ENCODE measurements around the gene KRT76. TPM values are rescaled to one million over a fixed set of nuclear protein-coding genes. Genes with fewer than 3 reads are reported as not detected.

KRT76 gene
- total RNA-seq, 1 donor from 2014 or later: not detected

DNA sequence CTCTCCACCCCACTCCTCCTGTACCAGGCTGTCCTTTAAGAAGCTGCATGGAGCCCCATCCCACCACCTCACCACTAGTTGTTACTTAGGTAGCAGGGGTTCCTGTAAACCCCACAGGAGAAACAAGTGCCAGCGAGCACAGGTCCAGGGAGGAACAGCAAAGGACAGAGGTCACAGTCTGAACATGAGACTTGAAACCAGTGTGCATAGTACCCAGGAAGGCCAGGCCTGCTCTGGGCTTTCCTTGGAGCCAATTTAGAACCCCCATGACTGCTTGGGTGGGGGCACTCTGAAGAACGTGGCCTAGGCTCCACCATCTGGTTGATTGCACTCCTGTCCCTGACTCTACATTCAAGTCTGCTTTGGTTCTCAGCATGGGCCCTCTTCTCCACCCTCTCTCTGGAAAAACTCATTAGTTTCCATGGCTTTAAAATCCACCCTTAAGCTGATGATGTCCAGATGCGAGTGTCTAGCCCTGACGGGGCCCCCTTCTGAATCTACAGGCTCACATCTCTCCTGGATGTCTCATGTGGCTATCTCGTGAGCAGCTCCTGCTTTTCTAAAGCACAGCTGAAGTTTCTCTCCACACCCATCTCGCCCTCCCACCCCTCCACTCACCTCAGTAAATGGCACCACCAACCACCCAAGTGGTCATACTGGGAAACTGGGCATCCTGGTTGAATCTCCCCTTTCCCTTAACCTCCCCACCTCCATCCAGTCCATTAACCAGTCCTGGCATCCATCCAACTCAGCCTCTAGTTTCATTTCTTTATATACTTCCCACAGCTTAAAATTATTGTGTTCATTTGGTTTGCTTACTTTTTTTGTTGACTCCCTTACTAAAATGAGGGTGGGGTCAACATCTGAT, 10.4 kb upstream of the KRT76 start:
- DNase-seq (ENCODE audit: low spot score in 2 of 2) (no peak), FAIRE-seq (no peak)

- DNase-seq (ENCODE audit: low spot score in 2 of 2) (no peak), FAIRE-seq (no peak)
Measured at GRCh38 chr12:52784909-52785308, 7.8 kb upstream of the KRT76 start.

GRCh38 chr12:52783563-52784316, 6.6 kb upstream of the KRT76 start:
- FAIRE-seq (no peak), DNase-seq (ENCODE audit: low spot score in 2 of 2) (no peak)

DNA sequence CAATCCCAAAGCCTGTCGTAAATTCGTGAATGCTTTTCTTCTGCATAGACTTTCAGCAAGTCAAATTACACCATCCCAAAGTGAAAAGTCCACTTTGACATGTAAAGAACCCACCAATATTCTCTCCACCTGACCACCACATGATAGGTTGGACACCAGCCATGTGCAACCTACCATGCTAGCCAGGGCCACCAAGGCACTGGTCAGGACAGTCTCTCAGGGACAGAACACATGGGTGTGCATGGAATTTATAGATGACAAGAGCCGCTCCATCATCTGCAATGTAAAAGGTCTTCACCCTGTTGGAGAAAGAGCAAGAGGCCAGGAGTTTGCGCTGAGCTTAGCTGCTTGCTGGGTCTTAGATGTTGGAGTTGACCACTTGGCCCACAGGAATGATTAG, 5.4 kb upstream of the KRT76 start:
- no peak for DNase-seq (ENCODE audit: low spot score in 2 of 2)
- FAIRE-seq: no peak

- DNase-seq (ENCODE audit: low spot score in 2 of 2) (no peak), FAIRE-seq (no peak)
Measured at GRCh38 chr12:52781399-52782082, 4.4 kb upstream of the KRT76 start.

- DNase-seq (ENCODE audit: low spot score in 2 of 2) (no peak), FAIRE-seq (no peak)
Measured at GRCh38 chr12:52779914-52780313, 2.8 kb upstream of the KRT76 start.

DNA sequence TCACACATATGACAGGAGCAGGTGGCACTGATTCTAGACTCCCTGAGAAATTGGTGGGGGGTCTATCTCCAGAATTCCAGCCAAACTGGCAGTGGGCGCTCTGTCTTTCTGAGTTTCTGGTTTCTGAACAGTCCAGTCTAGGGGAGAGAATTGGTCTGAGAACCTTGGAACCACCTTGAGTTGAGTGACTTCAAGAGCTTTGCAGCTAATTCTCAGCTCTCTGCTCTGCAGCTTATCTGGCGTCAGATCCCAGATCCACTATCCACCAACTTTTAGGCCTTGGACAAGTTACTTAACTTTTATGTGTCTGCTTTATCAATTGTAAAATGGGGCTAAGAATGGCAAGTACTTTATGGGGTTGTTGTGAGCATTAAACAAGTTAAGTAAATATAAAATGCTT, 1.7 kb upstream of the KRT76 start:
- DNase-seq (ENCODE audit: low spot score in 2 of 2): no peak
- no peak for FAIRE-seq

- DNase-seq (ENCODE audit: low spot score in 2 of 2) (no peak), FAIRE-seq (no peak)
Measured at GRCh38 chr12:52777566-52777965, 421 bp upstream of the KRT76 start.

DNA sequence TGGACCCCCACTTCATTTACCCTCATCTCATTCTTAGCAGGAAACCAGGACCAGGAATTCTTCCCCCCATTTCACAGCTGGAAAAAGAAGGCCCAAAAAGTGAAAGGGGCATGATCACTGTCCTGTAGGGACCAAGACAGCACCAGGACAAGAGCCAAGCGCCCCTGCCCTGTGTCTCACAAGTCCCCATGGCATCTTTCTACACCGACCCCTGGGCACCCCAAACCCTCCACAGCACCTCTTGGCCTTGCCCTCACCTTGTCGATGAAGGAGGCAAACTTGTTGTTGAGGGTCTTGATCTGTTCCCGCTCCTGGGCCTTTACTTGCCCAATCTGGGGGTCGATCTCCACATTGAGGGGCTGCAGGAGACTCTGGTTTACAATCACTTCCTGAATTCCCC, 710 bp downstream of the KRT76 start:
- FAIRE-seq (no peak), DNase-seq (ENCODE audit: low spot score in 2 of 2) (no peak)

DNA sequence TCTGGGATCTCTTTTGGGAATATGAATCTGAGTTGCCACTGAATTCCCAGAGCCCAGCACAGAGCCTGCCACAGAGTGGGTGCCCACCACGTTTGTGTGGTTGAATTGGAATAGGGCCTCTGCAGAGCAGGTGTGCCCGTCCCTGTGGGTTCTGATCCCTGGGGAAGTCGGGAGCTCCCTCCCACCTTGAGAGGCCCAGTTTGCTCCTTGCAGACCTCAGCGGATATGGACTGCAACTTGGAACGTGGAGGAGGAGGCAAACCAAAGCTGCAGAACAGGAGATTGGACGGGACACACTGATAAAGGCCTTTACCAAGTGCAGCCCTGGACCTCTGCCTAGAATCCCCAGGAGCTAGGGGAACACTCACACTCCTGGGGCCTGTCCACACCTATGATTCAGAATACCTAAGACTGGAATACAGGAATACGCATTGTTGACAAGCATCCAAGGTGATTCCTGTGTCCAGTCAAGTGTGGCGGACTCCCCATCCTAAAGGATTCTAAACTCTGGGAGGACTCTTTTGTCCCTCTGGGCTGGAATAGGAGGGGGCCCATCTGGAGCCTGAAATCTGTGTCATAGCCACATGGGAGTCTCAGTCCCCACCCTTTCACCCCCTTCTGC, 2.4 kb downstream of the KRT76 start:
- no peak for DNase-seq (ENCODE audit: low spot score in 2 of 2)
- no peak for FAIRE-seq

- FAIRE-seq: no peak
- no peak for DNase-seq (ENCODE audit: low spot score in 2 of 2)
Measured at GRCh38 chr12:52772772-52773171, 4.4 kb downstream of the KRT76 start.

DNA sequence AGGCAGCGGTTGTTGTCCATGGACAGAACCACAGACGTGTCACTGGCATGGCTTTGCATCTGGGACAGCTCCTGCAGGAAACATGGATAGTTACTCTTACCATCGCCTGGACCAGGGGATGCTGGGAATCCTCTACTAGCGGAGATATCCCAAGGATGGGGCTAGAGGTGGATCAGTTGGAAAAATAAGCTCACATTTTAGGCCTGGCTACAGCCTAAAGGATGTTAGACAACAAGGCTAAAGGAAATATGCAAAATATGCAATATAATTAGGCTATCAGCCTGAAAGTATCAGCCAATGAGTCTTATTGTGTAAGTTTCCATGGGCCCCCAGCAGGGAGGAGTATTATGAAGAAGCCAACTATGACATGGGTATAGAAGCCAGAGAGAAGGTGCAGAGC, 5.0 kb downstream of the KRT76 start:
- DNase-seq (ENCODE audit: low spot score in 2 of 2): no peak
- no peak for FAIRE-seq

DNA sequence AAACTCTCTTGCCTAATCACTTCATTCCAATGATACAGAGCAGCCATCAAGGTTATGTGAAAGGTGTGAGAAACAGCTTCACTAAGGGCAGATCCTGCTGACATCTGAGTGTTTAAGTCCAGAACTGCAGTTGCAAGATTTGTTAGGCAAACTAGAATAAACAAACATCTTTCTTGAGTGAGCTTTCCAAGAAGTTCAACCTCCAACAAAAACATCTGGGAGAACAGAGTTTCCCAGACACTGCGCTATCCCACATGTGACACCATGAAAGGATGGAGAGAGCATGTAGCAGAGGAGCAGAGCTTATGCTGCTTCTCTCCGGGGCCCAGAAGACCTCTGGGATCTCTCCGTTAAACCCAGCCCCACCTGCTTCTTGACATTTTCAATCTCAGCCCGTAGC, 5.6 kb downstream of the KRT76 start:
- no peak for FAIRE-seq
- no peak for DNase-seq (ENCODE audit: low spot score in 2 of 2)

- no peak for FAIRE-seq
Measured at GRCh38 chr12:52771088-52771487, 6.1 kb downstream of the KRT76 start.

DNA sequence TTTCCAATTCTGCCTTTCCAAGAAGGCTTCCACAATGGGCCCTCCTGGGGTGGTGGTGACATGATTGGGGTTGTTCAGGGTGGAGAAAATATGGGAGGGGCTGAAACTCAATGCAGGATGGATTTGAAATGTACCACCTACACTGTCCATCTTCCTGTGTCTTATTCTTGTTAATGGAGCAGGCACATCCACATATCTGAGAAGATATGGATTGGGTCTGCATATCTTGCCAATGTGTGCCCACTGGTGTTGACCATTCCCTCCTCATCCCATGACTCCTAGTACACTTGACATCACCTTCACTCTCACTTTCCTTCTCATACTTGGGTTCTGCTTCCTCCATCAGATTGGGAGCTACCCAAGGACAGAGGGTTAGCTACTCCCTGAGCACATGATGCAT, 7.2 kb downstream of the KRT76 start:
- DNase-seq (ENCODE audit: low spot score in 2 of 2): no peak
- no peak for FAIRE-seq

More at GRCh38 chr12:52771088-52771487, 6.1 kb downstream of the KRT76 start:
- DNase-seq (ENCODE audit: low spot score in 2 of 2): no peak

- DNase-seq (ENCODE audit: low spot score in 2 of 2): no peak
- no peak for FAIRE-seq
Measured at GRCh38 chr12:52769354-52769753, 7.8 kb downstream of the KRT76 start.

DNA sequence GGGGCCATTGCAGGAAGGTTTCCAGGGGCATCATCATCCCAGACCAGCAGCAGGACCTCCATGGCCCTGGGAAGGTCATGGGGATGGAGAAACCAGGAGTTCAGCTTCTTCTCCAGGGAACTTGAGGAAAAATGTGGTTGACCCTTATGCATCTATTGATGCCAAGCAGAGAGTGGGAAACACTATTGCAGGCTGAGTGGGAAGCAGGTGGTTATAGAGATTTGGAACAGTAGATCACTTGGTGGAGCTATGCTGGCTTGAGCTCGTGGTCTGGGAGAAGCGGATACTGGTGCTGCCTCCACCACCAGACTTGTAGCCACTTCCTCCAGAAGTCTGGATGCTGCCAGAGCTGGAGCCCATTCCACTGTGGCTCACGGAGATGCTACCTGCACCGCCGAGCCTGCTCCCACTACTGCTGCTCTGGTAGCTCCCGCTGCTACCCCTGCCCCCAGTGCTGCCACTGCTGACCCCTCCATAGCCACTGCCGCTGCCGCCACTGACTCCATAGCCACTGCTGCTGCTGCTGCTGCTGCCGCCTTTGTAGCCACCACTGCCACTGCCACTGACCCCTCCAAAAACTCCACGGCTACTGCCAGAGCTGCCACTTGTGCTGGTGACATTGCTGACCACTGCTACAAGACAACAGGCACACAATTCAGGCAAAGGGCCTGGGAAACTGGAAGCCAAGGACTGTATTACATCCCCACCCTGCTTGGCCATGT, 8.5 kb downstream of the KRT76 start:
- FAIRE-seq: no peak
- no peak for DNase-seq (ENCODE audit: low spot score in 2 of 2)

- DNase-seq (ENCODE audit: low spot score in 2 of 2): no peak
- FAIRE-seq: no peak
Measured at GRCh38 chr12:52767427-52767826, 9.7 kb downstream of the KRT76 start.

GRCh38 chr12:52767020-52767379, 10.1 kb downstream of the KRT76 start:
- no peak for FAIRE-seq

GRCh38 chr12:52766351-52767019, 10.7 kb downstream of the KRT76 start:
- FAIRE-seq: no peak
- DNase-seq (ENCODE audit: low spot score in 2 of 2): no peak

More at GRCh38 chr12:52767020-52767379, 10.1 kb downstream of the KRT76 start:
- no peak for DNase-seq (ENCODE audit: low spot score in 2 of 2)

Data from frontal cortex (tissue), 4 donors.